HG03457 (cell line): ENCODE data around the gene HSPG2.
"Not testable (repeated sequence)": the region's sequence is repeated elsewhere in the genome, so short reads cannot be mapped to it uniquely, and the experiment has no call there.

ENCODE experiments used
- ATAC-seq: cut with Tn5 transposase; IDR thresholded peaks from one replicate; pipeline ENCODE4 v1.9.1; 2021; ENCODE audit warnings: moderate number of reproducible peaks; ENCODE audit not compliant: unreplicated experiment

Gene HSPG2

DNA sequence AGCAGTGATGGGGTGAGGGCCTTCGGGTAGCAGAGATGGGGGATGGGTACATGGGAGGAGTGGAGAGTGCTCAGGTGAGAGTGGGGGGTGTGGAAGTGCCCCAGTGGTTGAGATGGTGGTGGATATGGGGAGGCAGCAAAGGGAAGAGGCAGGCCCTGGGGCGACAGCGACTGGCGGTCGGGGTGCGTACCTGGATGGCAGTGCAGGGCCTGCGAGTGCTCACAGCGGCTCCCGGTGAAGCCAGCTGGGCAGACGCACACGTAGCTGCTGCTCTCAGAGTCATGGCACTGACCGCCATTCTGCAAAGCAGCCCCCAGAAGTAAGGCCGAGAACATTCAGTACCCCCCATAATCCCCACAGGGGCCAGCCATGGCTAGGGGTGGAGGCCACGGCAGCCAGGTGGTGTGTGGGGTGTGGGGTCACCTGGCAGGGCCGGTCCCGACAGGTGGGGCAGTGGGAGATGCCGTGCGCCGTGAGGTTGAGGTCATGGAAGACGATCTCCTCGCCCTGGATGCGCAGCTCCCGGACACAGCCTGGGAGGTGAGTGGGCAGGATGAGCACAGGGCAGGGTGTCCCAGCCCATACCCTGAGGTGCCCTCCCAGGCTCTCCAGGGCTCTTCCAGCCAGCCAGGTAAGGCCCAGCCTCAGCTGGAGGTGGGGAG lies 106.2 kb downstream of the HSPG2 start:
- ATAC-seq = no peak

- no peak for ATAC-seq
Measured at GRCh38 chr1:21829294-21829693, 107.8 kb downstream of the HSPG2 start.

GRCh38 chr1:21828506-21829210 lies 108.5 kb downstream of the HSPG2 start:
- ATAC-seq = no peak

DNA sequence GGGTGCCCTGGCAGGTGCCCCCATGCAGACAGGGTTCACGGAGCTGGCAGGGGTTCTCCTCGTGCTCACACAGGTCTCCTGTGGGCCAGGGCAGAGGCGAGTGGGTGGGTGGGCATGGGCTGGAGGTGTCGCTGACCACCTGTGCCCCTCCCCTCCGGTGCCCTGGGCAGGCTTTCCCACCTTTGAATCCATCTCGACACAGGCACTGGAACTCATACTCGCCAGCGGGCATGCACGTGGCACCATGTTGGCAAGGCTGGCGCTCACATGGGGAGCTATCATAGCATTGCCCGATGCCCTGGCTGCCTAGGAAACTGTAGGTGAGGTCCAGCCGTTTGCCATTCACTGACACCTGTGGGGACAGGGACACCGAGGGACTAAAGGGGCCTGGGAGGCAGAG lies 109.0 kb downstream of the HSPG2 start:
- ATAC-seq = no peak

- no peak for ATAC-seq
Measured at GRCh38 chr1:21827141-21827679, 109.9 kb downstream of the HSPG2 start.

GRCh38 chr1:21826694-21827093 lies 110.4 kb downstream of the HSPG2 start:
- not testable (repeated sequence) for ATAC-seq

DNA sequence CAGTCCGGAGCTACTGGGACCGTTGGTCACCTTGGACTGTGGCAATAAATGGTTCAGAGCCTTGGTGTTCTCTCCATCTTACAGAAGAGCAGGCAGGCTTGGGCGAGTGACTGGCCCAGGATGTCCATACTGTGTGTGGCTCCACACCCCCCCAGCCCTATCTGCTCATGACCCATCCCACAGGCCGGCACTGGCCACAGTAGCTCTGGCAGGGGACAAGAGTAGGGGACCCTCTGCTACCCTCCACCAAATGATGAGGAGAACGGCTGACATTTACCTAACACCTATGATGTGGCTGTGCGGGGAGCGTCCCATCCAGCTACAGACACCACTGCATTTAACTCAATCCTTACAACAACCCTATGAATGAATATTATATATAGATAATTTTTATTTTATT lies 111.7 kb downstream of the HSPG2 start:
- ATAC-seq = no peak

GRCh38 chr1:21824926-21825325 lies 112.2 kb downstream of the HSPG2 start:
- ATAC-seq = no peak

GRCh38 chr1:21823980-21824702 lies 113.0 kb downstream of the HSPG2 start:
- no peak for ATAC-seq

DNA sequence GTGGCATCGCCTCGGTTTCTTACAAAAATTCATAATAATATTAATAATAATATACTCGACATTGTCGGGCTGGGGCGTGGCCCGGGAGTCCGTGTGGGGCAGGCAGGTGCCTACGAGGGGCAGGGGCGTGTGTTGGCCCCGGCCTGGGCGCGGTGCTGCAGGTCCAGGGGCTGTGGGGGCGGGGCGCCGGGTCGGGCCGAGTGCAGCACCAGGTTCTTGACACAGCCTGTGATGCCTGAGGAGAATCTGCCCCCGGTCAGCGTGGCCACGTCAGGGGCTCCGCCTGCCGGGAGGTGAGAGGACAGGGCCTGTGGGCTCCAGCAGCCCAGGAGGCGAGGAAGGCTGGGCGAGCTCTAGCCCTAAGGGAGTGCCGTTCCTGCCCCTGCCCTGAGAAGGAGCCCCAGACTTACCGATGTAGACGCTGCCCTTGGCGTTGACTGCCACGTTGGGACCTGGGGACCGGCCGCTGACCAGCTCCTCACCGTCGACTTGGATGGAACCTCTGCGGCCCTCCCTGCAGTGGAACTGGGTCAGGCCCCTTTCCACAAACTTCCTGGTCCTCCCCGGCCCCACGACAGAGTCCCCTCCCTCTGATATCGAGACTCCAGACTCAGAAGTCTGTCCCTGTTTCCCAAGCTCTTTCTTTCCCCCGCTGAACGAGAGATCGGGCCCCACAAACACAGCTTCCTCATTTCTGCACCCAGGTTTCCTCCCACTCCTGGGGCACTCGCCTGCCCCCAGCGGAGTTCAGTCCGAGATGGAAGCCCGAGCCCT lies 113.7 kb downstream of the HSPG2 start:
- ATAC-seq = no peak

- ATAC-seq = no peak
Measured at GRCh38 chr1:21822349-21822748, 114.8 kb downstream of the HSPG2 start.

- no peak for ATAC-seq
Measured at GRCh38 chr1:21821385-21822019, 115.6 kb downstream of the HSPG2 start.

DNA sequence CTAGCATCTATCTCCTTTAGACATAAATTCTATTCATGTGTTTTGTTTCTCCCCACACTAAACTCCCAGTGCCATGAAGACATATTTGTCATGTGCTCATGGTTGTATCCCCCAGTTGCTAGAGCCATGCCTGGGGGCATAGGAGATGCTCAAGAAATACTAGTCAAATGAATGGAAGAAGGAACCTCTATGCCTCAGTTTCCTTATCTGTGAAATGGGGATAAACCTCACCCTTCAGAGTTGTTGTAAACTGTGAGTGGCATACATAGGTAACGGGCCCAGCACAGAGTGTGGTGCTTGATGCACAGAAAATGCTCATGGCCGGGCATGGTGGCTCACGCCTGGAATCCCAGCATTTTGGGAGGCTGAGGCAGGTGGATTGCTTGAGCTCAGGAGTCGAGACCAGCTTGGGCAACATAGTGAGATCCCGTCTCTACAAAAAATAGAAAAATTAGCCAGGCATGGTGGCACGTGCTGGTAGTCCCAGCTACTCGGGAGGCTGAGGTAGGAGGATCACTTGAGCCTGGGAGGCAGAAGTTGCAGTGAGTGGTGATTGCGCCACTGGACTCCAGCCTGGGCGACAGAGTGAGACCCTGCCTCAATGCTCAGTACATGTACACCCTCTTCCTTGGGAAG lies 116.4 kb downstream of the HSPG2 start:
- no peak for ATAC-seq

DNA sequence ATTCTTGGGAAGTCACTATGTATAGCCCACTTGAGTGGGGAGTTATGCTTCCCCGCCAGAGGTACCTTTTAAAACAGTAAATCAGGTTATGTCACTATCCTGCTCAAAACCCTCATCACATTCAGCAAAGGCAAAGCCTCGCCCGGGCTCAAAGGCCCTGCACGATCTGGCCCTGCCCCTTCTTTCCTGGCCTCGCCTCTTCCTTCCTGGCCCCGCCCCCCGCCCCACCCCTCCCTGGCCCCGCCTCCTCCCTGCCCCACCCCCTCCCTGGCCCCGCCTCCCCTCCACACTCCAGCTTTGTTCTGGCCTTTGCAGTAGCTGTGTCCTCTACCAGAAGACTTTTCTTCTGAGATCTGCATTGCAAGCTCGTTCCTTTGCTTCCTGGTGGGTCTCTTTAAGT lies 118.5 kb downstream of the HSPG2 start:
- no peak for ATAC-seq

DNA sequence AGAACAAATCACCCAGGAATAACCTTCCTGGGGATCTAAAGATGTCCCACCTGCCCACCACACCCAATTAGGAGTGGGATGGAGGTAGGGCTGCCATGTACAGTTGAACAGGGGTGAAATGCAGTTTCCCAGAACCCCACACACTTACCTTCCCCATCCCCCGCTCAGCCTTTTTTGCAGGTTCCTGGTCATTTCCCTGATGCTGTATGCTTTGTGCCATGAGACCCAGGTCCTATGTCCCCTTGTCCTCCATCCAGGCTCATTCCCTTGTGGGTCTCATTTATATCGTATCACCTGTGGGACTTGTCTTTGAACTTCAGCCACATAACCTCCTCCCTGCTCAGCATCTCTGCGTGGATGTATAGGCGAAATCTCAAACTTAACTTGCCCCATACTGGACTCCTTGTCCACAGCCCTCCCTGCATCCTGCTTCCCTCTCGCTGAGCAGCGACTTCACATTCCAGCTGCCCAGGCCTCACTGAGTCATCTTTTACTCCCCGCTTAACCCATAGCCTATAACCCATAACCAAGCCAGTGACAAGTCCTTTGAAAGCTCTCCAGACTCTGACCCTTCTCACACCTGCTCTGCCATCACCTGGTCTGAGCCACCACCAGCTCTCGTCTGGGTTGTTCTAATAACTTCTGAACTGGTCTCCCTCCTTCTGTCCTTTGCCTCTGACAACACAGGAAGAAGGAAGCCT lies 120.4 kb downstream of the HSPG2 start:
- no peak for ATAC-seq

GRCh38 chr1:21815724-21816321 lies 121.3 kb downstream of the HSPG2 start:
- ATAC-seq = no peak

GRCh38 chr1:21814981-21815582 lies 122.0 kb downstream of the HSPG2 start:
- ATAC-seq = no peak

DNA sequence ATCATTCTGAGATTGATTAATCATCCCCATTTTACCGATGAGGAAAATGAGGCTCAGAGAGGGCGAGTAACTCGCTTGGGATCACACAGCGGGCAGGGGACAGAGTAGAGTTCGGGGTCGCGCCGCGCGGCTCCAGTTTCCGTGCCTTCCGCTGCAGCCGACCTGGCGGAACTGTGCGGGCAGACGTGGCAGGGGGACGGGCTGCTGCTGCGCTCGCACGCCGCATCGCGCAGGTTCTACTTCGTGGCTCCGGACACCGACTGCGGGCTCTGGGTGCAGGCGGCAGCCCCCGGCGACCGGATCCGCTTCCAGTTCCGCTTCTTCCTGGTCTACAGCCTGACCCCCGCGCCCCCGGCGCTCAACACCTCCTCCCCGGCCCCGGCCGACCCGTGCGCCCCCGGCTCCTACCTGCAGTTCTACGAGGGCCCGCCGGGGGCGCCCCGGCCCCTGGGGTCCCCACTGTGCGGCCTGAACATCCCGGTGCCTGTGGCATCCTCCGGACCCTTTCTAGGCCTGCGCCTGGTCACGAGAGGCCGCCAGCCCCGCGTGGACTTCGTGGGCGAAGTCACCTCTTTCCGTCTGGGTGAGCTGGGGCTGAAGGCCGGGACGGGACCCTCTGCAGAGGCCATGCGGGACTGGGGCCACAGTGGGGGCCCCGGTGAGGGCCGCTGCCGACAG lies 122.7 kb downstream of the HSPG2 start:
- no peak for ATAC-seq
